Measurements from ENCODE around the gene OSBPL6.

Gene OSBPL6

DNA sequence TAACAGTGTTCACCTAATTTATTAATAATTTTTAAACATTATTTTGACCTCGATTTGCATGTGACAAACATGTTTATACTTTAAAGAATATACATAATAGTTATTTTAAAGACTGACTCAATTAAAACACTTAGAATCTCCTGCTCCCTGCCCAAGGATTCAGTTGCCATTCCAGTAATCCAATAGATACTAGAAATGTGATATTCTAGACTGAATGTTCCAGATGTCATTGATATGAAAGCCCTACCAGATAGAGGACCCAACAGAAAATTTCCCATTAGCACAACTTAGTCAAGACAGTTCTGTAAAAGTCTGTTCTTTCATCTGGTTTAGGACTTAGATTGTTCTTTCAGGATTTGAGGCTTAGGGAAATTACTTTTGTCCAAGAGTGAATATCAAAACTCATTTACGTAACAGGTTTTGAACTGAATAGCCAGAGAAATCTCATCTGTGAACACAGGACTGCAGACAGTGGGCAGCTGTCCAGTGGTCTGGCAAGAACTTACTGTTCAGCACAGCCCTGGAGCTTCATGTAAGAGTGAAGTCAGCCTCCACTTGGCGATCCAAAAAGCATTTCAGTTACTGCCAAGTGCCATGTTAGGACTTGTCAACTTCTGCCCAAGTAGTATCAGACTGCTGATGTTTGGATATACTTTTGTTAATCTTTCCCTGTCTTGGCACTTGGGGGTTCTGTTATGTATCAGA is 77.5 kb downstream of the OSBPL6 start:
- DNase-seq (ENCODE audit: low read depth): no peak

DNA sequence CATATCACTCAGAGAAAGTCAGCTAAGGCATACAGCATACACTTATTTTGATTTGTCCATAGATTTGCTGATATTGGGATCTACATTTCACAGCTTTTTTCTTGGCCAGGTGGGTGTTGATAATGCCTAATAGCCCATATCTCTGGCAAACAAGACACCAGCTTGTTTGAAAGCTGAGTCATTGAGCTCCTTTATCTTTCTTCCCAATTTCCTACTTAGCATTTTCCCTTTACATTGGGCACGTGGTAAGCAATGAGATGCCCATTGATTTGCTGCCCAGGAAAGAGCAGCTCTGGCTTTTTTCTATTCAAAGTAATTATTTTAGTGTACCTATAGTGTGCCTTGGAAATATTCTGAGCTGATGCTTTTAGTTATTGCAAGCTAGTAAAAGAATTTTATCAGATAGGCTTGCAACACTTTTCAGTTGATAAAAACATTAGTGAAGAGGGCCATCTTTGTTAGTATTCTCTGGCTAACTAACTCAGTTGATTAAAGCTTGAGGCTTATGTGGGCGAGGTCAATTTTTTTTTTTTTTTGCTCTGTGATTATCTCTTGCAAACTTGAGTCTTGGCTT is 79.6 kb downstream of the OSBPL6 start:
- DNase-seq (ENCODE audit: low read depth): no peak

- DNase-seq (ENCODE audit: low read depth): no peak
Observed at GRCh38 chr2:178275600-178275999, 81.3 kb downstream of the OSBPL6 start.

- DNase-seq (ENCODE audit: low read depth): no peak
Observed at GRCh38 chr2:178277741-178278197, 83.5 kb downstream of the OSBPL6 start.

GRCh38 chr2:178279142-178279541 is 84.8 kb downstream of the OSBPL6 start:
- no peak for DNase-seq (ENCODE audit: low read depth)

GRCh38 chr2:178279636-178280035 is 85.3 kb downstream of the OSBPL6 start:
- no peak for DNase-seq (ENCODE audit: low read depth)

DNA sequence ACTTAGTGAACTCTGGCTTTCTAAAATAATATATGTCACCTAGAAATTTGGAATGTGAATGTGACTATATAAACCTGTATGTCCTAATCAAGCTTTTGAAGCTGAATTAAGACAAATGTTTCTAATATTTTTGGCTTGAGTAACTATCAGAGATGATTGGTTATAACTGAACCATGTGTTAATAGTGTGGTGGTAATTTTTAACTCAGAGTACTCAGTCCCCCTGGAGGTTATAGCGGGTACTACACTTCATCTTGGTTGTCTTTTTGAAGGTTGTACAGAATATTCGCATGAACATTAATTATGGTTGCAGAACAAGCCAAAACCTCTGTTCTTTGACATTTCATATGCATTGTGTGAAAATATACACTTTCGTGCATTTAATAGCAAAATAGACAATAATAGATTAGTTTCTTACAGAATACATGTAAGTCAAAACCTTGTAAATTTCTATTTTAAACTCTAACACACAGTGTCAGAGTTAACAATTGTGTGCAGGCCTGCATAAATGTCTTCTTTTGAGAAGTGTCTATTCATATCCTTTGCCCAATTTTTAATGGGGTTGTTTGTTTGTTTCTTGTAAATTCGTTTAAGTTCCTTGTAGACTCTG is 86.0 kb downstream of the OSBPL6 start:
- peak; percentile 3 for DNase-seq (ENCODE audit: low read depth)

GRCh38 chr2:178282075-178282815 is 87.9 kb downstream of the OSBPL6 start:
- DNase-seq (ENCODE audit: low read depth): no peak

DNA sequence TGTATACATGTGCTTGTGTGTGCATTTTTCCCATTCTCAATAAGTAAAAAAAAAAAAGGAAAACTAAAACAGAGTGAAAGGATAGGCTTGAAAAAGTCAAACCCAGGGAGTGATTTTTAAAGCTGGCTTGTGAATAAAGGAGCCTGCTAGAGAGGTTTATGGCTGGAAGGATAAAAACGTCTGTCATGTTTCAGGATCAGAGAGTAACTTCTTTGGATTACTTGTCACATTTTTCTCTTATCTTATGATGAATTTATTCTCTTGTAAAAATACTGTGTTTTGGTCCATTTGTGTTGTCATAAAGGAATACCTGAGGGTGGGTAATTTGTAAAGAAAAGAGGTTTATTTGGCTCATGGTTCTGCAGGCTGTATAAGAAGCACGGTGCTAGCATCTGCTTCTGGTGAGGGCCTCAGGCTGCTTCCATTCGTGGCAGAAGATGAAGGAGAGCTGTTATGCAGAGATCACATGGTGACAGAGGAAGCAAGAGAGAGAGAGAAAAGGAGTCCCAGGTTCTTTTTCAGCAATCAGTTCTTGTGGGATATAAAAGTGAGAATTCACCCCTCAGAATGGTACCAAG is 89.1 kb downstream of the OSBPL6 start:
- DNase-seq (ENCODE audit: low read depth): no peak

DNA sequence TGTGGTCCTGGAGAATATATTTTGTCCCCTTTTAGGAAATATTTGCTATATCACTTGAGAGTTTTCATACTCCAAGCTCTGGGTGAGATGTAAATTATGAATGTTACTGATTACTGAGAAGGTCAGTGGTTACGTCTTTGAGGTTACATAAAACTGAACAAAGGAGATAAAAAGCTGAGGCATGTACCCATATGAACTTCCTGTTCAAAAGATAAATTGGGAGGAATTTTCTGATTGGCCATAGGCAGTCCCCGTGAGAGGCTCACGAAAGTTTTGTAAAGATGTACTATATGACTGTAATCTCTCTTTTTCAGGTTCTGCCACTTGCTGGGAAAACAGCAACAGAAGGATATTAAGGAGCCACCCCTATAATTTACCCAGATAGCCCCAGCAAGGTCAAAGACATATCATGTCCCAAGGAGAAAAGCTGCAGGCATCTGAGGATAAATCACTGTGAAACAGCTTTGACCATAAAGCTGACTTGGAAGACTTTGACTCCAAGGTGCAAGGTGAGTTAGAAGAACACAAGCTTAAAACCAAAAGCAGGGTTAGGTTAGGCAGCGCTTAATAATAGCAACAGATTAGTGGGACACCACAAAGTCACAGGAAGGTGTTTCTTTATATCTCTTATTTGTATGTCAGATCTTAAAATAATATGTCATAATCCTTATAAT is 90.4 kb downstream of the OSBPL6 start:
- no peak for DNase-seq (ENCODE audit: low read depth)

GRCh38 chr2:178285287-178285615 is 90.9 kb downstream of the OSBPL6 start:
- DNase-seq (ENCODE audit: low read depth): no peak

- no peak for DNase-seq (ENCODE audit: low read depth)
Observed at GRCh38 chr2:178286636-178287035, 92.3 kb downstream of the OSBPL6 start.

- no peak for DNase-seq (ENCODE audit: low read depth)
Observed at GRCh38 chr2:178287652-178288344, 93.5 kb downstream of the OSBPL6 start.

DNA sequence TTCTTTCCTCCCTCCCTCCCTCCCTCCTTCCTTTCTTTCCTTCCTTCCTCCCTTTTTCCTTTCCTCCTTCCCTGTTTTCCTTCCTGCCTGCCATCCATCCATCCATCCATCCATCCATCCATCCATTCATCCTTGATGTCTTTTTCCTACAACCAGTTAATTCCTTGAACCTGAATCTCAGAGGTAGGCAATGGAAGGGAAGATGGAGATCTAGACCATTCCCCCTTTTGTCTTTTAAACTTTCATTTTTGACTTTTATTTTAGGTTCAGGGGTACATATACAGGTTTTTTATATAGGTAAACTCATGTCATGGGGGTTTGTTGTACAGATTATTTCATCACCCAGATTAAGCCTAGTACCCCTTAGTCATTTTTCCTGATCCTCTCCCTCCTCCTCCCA is 97.4 kb downstream of the OSBPL6 start:
- no peak for DNase-seq (ENCODE audit: low read depth)

DNA sequence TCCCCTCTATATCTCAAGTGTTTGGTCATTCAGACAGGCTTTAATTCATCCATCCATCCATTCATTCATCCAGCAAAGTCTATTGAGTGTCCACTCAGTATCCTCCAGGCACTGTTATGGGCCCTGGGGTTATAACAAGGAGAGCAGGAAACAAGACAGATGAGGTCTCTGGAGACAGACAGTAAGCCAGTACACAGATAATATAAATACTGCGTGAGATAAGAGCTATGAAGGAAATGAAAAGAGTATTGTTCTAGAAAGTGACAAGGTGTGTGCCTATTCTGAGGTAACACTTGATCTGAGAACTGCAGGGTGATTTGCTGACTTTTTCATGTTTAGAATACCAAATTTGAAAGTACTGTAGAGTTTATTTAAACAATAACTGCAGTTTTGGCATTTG is 98.3 kb downstream of the OSBPL6 start:
- no peak for DNase-seq (ENCODE audit: low read depth)

GRCh38 chr2:178295115-178295514 is 100.8 kb downstream of the OSBPL6 start:
- no peak for DNase-seq (ENCODE audit: low read depth)

GRCh38 chr2:178295906-178296305 is 101.6 kb downstream of the OSBPL6 start:
- no peak for DNase-seq (ENCODE audit: low read depth)

- DNase-seq (ENCODE audit: low read depth): no peak
Observed at GRCh38 chr2:178296394-178297090, 102.2 kb downstream of the OSBPL6 start.

DNA sequence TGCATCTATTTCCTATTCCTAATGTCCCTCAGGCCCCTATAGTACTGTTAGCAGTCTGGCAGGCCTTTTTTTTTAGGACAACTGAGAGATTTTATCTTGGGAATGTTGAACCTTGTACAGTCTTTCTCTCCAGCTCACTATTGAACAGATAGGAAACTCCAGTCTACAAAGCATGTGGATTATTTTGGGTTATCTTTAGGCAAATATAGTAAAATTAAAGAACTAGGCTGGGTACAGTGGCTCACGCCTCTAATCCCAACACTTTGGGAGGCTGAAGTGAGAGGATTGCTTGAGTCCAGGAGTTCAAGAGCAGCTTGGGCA is 102.7 kb downstream of the OSBPL6 start:
- no peak for DNase-seq (ENCODE audit: low read depth)

- no peak for DNase-seq (ENCODE audit: low read depth)
Observed at GRCh38 chr2:178298785-178299212, 104.5 kb downstream of the OSBPL6 start.

Measured in activated gamma-delta T cell treated with anti-CD3 and anti-CD28 coated beads, Interleukin-2, amount 50 U/mL, for 16 hours (primary cell).